Measurements from ENCODE around the gene LDLRAD3.

GRCh38 chr11:35902961-35903360, 40.9 kb upstream of the LDLRAD3 start:
- TF ChIP-seq POLR2A (IDR thresholded peaks at IDR 0.05) (no peak), CTCF (IDR thresholded peaks at IDR 0.05) (no peak)
